ENCODE results near the gene DCX.
"Not testable (repeated sequence)": the region's sequence is repeated elsewhere in the genome, so short reads cannot be mapped to it uniquely, and the experiment has no call there.

Gene DCX

GRCh38 chrX:111365770-111366325, 46.1 kb downstream of the DCX start:
- no peak for DNase-seq

- DNase-seq = no peak
These were observed 48.3 kb downstream of the DCX start for GRCh38 chrX:111363741-111364140.

- no peak for DNase-seq
These were observed 50.2 kb downstream of the DCX start for GRCh38 chrX:111361751-111362150.

- no peak for DNase-seq
These were observed 51.2 kb downstream of the DCX start for GRCh38 chrX:111360839-111361238.

GRCh38 chrX:111355523-111356115, 56.4 kb downstream of the DCX start:
- no peak for DNase-seq

- no peak for DNase-seq
These were observed 57.5 kb downstream of the DCX start for GRCh38 chrX:111354496-111354895.

- no peak for DNase-seq
These were observed 58.2 kb downstream of the DCX start for GRCh38 chrX:111353793-111354192.

- no peak for DNase-seq
These were observed 59.6 kb downstream of the DCX start for GRCh38 chrX:111352424-111352823.

- no peak for DNase-seq
These were observed 62.1 kb downstream of the DCX start for GRCh38 chrX:111349934-111350333.

GRCh38 chrX:111349101-111349500, 62.9 kb downstream of the DCX start:
- DNase-seq = no peak

GRCh38 chrX:111348429-111348828, 63.6 kb downstream of the DCX start:
- no peak for DNase-seq

GRCh38 chrX:111346150-111346549, 65.8 kb downstream of the DCX start:
- not testable (repeated sequence) for DNase-seq

GRCh38 chrX:111340054-111340453, 71.9 kb downstream of the DCX start:
- no peak for DNase-seq

- no peak for DNase-seq
These were observed 72.8 kb downstream of the DCX start for GRCh38 chrX:111339212-111339611.

GRCh38 chrX:111338095-111338698, 73.8 kb downstream of the DCX start:
- DNase-seq = no peak

- no peak for DNase-seq
These were observed 74.8 kb downstream of the DCX start for GRCh38 chrX:111337067-111337637.

- no peak for DNase-seq
These were observed 75.9 kb downstream of the DCX start for GRCh38 chrX:111336141-111336540.

- DNase-seq = no peak
These were observed 82.6 kb downstream of the DCX start for GRCh38 chrX:111329370-111329769.

- no peak for DNase-seq
These were observed 83.1 kb downstream of the DCX start for GRCh38 chrX:111328858-111329257.

GRCh38 chrX:111322231-111322855, 89.6 kb downstream of the DCX start:
- no peak for DNase-seq

- no peak for DNase-seq
These were observed 92.5 kb downstream of the DCX start for GRCh38 chrX:111319451-111319850.

- DNase-seq = no peak
These were observed 93.1 kb downstream of the DCX start for GRCh38 chrX:111318901-111319300.

GRCh38 chrX:111309083-111309482, 102.9 kb downstream of the DCX start:
- no peak for DNase-seq

GRCh38 chrX:111308039-111308438, 104.0 kb downstream of the DCX start:
- DNase-seq = no peak
